Fibroblast of lung (primary cell): ENCODE data around the gene SDK1.

Experiments
- CTCF ChIP-seq, 2 donors: IDR thresholded peaks in 1 of 2; conservative IDR thresholded peaks in 1 of 2; 1 replicate in 1 of 2; 2 replicates in 1 of 2; pipeline ENCODE4 v1.5.1; 2011 to 2012; ENCODE audit warnings: low read length in 2 of 2, control low read depth in 1 of 2, inconsistent platforms in 1 of 2, low read depth in 1 of 2, mild to moderate bottlenecking in 1 of 2
- EZH2 ChIP-seq: IDR thresholded peaks from 2 replicates; pipeline ENCODE4 v1.5.1; 2012; ENCODE audit warnings: low read length, control low read depth, mild to moderate bottlenecking; ENCODE audit errors: missing control alignments

- TF ChIP-seq CTCF (conservative IDR thresholded peaks at IDR 0.05 in 1 of 2, IDR thresholded peaks at IDR 0.05 in 1 of 2; ENCODE audit: low read depth in 1 of 2, low read length in 2 of 2) (no peak), EZH2 (no peak)
Measured at GRCh38 chr7:3439333-3440030, 138.4 kb downstream of the SDK1 start.
